Breast epithelium (tissue), 3 donors: ENCODE measurements around the gene COX19.

ENCODE experiments used
- POLR2A ChIP-seq: fragments of 450-650 bp; IDR thresholded peaks from one replicate; pipeline ENCODE4 v1.6.1; 2016; ENCODE audit warnings: antibody characterized with exemption, mild to moderate bottlenecking, moderate library complexity
- POLR2AphosphoS5 ChIP-seq, 3 donors: sonication (generic); formaldehyde crosslinking; IDR thresholded peaks; one replicate each; pipeline ENCODE4 v1.6.1; 2017; ENCODE audit warnings: antibody characterized with exemption in 3 of 3
- TF ChIP-seq, protein P1 (sequence below), 3 donors: fragments of 450-650 bp; IDR thresholded peaks; one replicate each; pipeline ENCODE4 v1.5.1; 2016 to 2017; ENCODE audit warnings: antibody characterized with exemption in 3 of 3, mild to moderate bottlenecking in 3 of 3, moderate library complexity in 3 of 3

DNA sequence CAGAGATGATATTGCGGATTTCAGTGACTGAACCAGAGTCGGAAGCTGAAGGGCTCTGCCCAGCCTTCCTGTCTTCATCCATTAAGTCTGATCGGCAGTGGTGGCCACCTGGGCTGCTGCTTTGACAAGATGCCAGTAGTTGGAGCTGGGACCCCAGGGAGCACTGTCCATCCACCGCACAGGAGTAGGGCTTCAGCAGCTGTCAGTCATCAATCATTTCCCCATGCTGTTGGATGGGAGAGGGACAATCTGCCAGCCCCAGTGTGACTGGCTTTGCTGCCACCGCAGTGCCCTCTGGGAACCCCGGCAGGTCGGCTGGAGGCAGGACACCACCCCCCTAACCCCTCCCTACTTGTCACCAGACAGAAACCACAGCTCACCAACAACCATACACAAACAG is 46.0 kb upstream of the COX19 start:
- TF ChIP-seq, protein P1, sequence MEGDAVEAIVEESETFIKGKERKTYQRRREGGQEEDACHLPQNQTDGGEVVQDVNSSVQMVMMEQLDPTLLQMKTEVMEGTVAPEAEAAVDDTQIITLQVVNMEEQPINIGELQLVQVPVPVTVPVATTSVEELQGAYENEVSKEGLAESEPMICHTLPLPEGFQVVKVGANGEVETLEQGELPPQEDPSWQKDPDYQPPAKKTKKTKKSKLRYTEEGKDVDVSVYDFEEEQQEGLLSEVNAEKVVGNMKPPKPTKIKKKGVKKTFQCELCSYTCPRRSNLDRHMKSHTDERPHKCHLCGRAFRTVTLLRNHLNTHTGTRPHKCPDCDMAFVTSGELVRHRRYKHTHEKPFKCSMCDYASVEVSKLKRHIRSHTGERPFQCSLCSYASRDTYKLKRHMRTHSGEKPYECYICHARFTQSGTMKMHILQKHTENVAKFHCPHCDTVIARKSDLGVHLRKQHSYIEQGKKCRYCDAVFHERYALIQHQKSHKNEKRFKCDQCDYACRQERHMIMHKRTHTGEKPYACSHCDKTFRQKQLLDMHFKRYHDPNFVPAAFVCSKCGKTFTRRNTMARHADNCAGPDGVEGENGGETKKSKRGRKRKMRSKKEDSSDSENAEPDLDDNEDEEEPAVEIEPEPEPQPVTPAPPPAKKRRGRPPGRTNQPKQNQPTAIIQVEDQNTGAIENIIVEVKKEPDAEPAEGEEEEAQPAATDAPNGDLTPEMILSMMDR (IDR thresholded peaks at IDR 0.05): no peak
- no peak for TF ChIP-seq POLR2A
- no peak for TF ChIP-seq POLR2AphosphoS5 (IDR thresholded peaks at IDR 0.05)
